Astrocyte of the cerebellum (primary cell): ENCODE measurements around the gene PLK3.

Experiments used
- DNase-seq: peaks from one replicate; pipeline ENCODE4 v3.0.0-alpha.2; 2011; ENCODE audit warnings: low read depth
- H3K4me3 ChIP-seq: 2 replicates; pipeline ENCODE4 v1.5.1; 2011; ENCODE audit warnings: mild to moderate bottlenecking, low read depth, low read length, moderate library complexity
- in situ Hi-C: cut with HindIII; loops from 2 replicates; pipeline ENCODE4 v1.10.0; 2017; ENCODE audit warnings: low sequenced_read_pairs
- TF ChIP-seq, protein P1 (sequence below): IDR thresholded peaks from 2 replicates; pipeline ENCODE4 v1.5.1; 2012; ENCODE audit warnings: low read length, low read depth, moderate library complexity, mild to moderate bottlenecking; ENCODE audit errors: missing control alignments

The PLK3 gene

GRCh38 chr1:44842486-44842861 lies 42.3 kb downstream of the PLK3 start:
- TF ChIP-seq, protein P1, sequence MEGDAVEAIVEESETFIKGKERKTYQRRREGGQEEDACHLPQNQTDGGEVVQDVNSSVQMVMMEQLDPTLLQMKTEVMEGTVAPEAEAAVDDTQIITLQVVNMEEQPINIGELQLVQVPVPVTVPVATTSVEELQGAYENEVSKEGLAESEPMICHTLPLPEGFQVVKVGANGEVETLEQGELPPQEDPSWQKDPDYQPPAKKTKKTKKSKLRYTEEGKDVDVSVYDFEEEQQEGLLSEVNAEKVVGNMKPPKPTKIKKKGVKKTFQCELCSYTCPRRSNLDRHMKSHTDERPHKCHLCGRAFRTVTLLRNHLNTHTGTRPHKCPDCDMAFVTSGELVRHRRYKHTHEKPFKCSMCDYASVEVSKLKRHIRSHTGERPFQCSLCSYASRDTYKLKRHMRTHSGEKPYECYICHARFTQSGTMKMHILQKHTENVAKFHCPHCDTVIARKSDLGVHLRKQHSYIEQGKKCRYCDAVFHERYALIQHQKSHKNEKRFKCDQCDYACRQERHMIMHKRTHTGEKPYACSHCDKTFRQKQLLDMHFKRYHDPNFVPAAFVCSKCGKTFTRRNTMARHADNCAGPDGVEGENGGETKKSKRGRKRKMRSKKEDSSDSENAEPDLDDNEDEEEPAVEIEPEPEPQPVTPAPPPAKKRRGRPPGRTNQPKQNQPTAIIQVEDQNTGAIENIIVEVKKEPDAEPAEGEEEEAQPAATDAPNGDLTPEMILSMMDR = no peak
- in situ Hi-C loops = no loop called here
- peak overlapping the region; percentile 52 for H3K4me3 ChIP-seq
- no peak for DNase-seq

GRCh38 chr1:44842862-44843655 lies 42.9 kb downstream of the PLK3 start, which contains the start of gene PTCH2:
PTCH2 (minus strand) TSS chr1:44843253; CDS start chr1:44842932, 321 bp downstream.
- TF ChIP-seq, protein P1 = no peak
- no peak for DNase-seq
- H3K4me3 ChIP-seq = peak within 1 kb of the TSS; percentile 52
- in situ Hi-C loops = no loop called here

DNA sequence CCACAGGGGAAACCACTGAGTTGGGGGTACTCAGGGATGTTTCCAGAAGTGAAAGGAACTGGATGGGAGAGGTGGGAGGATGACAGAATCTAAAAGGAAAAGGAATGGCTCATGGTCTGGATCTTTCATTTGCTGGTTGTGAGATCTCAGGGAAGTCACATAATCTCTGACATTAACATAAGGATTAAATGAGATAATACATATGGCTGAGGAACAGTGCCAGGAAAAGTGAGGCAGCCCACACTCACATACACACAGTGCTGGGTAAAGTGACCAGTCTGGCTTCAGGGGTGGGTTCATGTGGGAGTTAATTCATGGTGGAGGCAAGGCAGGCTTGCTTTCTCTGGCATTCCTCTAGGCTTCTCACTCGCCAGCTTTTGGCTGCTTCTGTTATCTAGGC lies 46.8 kb downstream of the PLK3 start:
- in situ Hi-C loops = no loop called here
- DNase-seq = no peak
- no peak overlapping the region for H3K4me3 ChIP-seq
- TF ChIP-seq, protein P1 = no peak

DNA sequence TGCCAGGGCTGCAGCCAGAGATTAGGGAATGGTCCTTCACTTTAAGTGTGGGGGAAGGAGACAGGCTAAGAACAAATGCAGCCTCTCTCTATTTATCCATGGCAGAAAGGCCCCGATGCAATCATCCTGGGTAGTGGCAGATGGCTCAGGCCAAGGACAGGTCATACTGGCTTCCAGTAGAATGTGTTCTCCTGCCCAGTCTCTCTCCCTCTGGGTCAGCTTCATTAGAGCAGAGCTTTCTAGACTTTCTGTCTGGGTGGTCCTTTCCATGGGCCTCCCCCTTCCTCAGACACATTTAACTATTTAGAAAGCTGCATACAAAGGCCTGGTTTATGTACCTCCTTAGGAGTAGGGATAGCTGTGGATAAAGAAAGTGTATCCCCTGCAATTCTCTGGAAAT lies 47.7 kb downstream of the PLK3 start:
- no peak overlapping the region for H3K4me3 ChIP-seq
- TF ChIP-seq, protein P1 = no peak
- no peak for DNase-seq
- in situ Hi-C loops = no loop called here

DNA sequence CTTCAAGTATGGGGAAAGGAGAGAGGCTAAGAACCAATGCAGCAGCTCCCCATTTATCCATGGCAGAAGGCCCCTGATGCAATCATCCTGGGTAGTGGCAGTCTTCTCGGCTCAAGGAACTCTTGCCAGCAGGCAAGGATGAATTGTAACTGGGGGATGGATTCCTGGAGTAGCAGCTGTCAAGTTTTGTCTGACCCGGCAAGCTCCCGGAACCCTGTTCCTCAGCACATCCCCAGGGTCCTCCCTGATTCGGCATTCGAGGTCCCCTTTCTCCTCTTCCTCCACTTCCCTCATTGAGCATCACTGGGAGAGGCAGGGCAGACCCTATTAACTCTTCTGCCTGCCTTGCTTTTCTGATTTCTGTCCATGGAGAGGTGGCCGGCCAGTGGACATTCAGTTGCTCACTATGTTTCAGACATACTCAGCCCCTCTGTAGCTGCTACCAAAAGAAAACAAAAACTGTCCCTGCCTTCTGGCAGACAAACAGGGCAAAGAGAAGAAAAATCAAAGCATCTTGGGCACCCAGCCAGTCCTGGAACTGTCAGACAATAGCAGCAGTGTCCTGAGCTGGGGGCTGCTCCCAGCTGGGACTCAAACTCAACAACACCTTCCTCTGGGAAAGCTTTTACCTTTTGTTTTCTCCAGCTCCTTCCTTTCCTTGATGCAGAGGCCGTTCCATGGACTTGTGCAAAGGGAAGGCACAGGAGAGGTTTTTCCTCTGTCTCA lies 48.4 kb downstream of the PLK3 start:
- H3K4me3 ChIP-seq = no peak overlapping the region
- TF ChIP-seq, protein P1 = no peak
- in situ Hi-C loops = no loop called here
- DNase-seq = no peak

GRCh38 chr1:44849575-44850132 lies 49.5 kb downstream of the PLK3 start:
- TF ChIP-seq, protein P1 = no peak
- in situ Hi-C loops = no loop called here
- DNase-seq = no peak
- no peak overlapping the region for H3K4me3 ChIP-seq
